Measurements from ENCODE around the gene TMEM212. TPM values are rescaled to one million over a fixed set of nuclear protein-coding genes. Genes with fewer than 3 reads are reported as not detected.

TMEM212 gene
- total RNA-seq, 6 experiments from 2014 or later = not detected

DNA sequence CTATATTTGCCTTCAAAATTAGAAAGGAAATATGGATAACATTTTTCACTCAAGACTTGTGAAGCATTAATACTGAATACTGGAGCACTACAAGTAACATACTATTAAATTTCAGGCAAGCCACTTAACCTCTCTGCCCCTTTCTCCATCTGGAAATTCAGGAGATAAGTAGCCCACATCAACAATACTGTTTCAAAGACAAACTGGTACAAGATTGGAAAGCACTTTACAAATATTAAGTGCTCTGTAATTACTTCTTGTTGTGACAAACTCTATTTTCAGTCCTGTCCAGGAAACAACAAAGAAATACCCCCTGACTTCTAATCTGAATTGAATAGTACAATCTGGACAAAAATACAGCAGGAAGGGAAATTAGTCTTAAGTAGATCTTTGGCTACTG lies 49.3 kb downstream of the TMEM212 start:
- no peak for TF ChIP-seq POLR2A (IDR thresholded peaks at IDR 0.05)
- TF ChIP-seq CTCF (IDR thresholded peaks at IDR 0.05) = no peak
- ATAC-seq (no peak), DNase-seq (no peak)

DNA sequence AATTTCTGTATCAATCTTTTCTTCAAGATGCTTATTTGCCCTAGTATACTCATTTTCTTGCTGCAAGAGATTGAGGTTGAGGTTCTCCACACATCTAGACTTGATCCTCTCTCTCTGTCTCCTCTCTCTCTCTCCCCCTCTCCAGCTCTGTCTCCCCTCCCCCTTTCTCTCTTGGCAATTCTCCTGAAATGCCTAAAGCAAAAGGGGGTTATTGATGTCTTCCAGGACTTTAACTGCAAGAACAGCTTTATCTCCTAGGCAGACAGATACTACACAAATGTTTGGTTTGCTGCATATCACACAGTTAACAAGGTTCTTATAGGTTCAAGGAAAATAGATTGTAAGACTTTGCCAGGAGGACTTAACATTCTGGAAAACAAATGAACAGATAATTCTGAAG lies 52.1 kb downstream of the TMEM212 start:
- DNase-seq (no peak), ATAC-seq (no peak)
- H3K9me3 ChIP-seq = no peaks in the 10 kb centered on the region
- intact Hi-C loops (cut with DNase I) = no loop called here
- no peak overlapping the region for H3K4me3 ChIP-seq
- no peaks in the 10 kb centered on the region for H3K4me1 ChIP-seq
- H3K27me3 ChIP-seq = no peaks in the 10 kb centered on the region
- no peak for TF ChIP-seq POLR2A (IDR thresholded peaks at IDR 0.05)
- no peak for TF ChIP-seq CTCF (IDR thresholded peaks at IDR 0.05)
- H3K36me3 ChIP-seq = no peaks in the 10 kb centered on the region
- H3K27ac ChIP-seq = no peak overlapping the region

More for the DNA sequence above, 49.3 kb downstream of the TMEM212 start:
- Histone ChIP-seq H3K4me1 (no peaks in the 10 kb centered on the region), H3K36me3 (no peaks in the 10 kb centered on the region), H3K27ac (no peak overlapping the region), H3K27me3 (no peaks in the 10 kb centered on the region), H3K9me3 (no peaks in the 10 kb centered on the region), H3K4me3 (no peak overlapping the region)
- intact Hi-C loops (cut with DNase I) = no loop called here

DNA sequence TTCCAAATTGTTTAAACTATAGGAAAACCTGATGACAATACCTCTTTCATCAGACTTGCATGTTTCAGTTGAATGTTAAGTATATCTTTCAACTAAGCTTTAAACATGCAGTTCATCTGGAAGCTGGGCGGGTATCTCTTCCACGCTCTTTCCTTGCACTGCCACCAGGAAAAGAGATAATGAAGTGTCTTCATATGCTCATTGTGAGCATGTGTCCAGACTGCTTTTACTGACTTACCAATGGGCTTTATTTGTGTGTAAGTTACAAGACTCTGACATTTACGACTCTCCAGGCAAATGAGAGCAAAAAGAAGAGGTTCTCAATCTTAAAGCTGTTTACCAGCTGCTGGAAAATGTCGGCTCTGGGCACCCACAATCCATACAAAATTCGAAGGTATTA lies 52.8 kb downstream of the TMEM212 start:
- Histone ChIP-seq H3K36me3 (no peaks in the 10 kb centered on the region), H3K4me1 (no peaks in the 10 kb centered on the region), H3K4me3 (no peak overlapping the region), H3K27me3 (no peaks in the 10 kb centered on the region), H3K9me3 (no peaks in the 10 kb centered on the region), H3K27ac (no peak overlapping the region)
- no peak for TF ChIP-seq CTCF (IDR thresholded peaks at IDR 0.05)
- no peak for TF ChIP-seq POLR2A (IDR thresholded peaks at IDR 0.05)
- DNase-seq = no peak
- intact Hi-C loops (cut with DNase I) = no loop called here
- 72% methylated on average over 5 of the region's 5 CpGs for WGBS (ENCODE audit: insufficient coverage, low coverage, low lambda C conversion rate, missing lambda C conversion rate)
- ATAC-seq = no peak

- intact Hi-C loops (cut with DNase I) = no loop called here
- no peak for TF ChIP-seq POLR2A (IDR thresholded peaks at IDR 0.05)
- TF ChIP-seq CTCF (IDR thresholded peaks at IDR 0.05) = no peak
- Histone ChIP-seq H3K9me3 (no peaks in the 10 kb centered on the region), H3K36me3 (no peaks in the 10 kb centered on the region), H3K4me1 (no peaks in the 10 kb centered on the region), H3K27ac (no peak overlapping the region), H3K27me3 (no peaks in the 10 kb centered on the region), H3K4me3 (no peak overlapping the region)
- ATAC-seq (no peak), DNase-seq (no peak)
- 94% methylated on average over 3 of the region's 3 CpGs for WGBS (ENCODE audit: insufficient coverage, low coverage, low lambda C conversion rate, missing lambda C conversion rate)
Observed at GRCh38 chr3:171896316-171896715, 53.2 kb downstream of the TMEM212 start.

DNA sequence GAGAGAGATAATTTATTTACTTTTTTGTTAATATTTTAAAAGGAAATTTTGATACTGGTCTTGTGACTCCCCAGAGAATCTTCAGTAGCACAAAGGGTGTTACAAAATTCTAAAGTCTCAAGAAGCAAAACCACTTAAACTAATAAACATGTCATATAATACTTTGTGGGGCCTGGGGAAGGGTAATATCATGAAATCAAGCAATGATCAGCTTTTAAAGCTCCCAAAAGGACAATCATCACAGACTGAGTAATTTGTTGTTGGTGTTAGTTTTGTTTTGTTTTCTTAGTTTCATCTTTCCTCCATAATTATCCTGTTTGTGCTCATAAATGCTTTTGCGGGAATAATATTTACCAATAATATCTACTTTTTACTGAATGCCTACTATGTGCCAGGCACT lies 55.0 kb downstream of the TMEM212 start:
- DNase-seq (no peak), ATAC-seq (no peak)
- no peaks in the 10 kb centered on the region for H3K9me3 ChIP-seq
- no peaks in the 10 kb centered on the region for H3K4me1 ChIP-seq
- H3K27ac ChIP-seq = no peak overlapping the region
- H3K4me3 ChIP-seq = no peak overlapping the region
- H3K27me3 ChIP-seq = no peaks in the 10 kb centered on the region
- WGBS (ENCODE audit: insufficient coverage, low coverage, low lambda C conversion rate, missing lambda C conversion rate) = 86% methylated on average over 1 of the region's 1 CpG
- H3K36me3 ChIP-seq = no peaks in the 10 kb centered on the region
- intact Hi-C loops (cut with DNase I) = no loop called here
- no peak for TF ChIP-seq CTCF (IDR thresholded peaks at IDR 0.05)
- TF ChIP-seq POLR2A (IDR thresholded peaks at IDR 0.05) = no peak

Data from right lobe of liver (tissue), 6 donors.